HG02840 (cell line): ENCODE data around the gene DHFR2.
"Not testable (repeated sequence)": the region's sequence is repeated elsewhere in the genome, so short reads cannot be mapped to it uniquely, and the experiment has no call there.

Source experiments
- ATAC-seq: cut with Tn5 transposase; IDR thresholded peaks from one replicate; pipeline ENCODE4 v1.9.1; 2021; ENCODE audit warnings: mild to moderate bottlenecking, moderate library complexity, moderate number of reproducible peaks; ENCODE audit not compliant: unreplicated experiment, low FRiP score

DHFR2 gene

DNA sequence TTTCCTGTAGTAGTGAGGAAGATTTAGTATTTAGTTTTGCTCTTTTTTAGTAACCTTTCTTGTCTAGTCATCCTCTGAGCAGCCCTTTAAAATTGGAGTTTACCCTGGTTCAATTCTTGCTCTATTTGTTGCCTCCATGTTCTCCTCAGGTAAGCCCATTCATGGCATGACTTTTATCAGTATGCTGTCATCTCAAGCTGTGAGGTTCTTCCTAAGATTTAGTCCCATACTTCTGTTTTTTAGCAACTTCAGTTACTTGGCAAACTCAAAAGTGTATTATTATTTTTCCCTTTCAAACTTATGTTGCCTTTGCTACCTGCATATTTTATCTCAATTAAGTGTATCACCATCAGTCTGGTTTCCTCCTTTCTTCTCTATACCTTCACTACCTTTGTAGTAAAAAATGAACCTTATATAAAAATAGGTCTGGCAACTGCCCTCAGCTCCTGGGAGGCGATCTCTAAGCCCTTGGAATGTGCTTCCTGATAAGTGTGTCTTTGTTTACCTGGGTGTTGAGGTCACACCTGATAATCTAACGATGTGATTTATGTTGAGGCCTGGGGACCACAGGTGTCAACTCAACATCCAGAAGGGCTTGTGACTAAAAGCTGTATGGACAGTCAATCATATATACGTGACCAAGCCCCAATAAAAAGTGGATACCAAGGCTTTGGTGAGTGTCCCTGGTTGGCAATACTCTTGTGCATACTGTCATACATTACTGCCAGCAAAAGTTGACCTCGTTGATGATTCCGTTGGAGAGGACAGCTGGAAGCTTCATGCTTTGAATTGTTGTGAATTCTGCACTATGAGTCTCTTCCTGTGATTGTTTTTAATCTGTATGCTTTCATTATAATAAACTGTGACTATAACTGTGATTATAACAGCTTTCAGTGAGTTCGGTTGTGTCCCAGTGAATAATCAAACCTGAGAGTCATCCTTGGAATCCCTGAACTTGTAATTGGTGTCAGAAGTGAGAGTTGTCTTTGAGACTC lies 4.1 kb upstream of the DHFR2 start:
- ATAC-seq: no peak

DNA sequence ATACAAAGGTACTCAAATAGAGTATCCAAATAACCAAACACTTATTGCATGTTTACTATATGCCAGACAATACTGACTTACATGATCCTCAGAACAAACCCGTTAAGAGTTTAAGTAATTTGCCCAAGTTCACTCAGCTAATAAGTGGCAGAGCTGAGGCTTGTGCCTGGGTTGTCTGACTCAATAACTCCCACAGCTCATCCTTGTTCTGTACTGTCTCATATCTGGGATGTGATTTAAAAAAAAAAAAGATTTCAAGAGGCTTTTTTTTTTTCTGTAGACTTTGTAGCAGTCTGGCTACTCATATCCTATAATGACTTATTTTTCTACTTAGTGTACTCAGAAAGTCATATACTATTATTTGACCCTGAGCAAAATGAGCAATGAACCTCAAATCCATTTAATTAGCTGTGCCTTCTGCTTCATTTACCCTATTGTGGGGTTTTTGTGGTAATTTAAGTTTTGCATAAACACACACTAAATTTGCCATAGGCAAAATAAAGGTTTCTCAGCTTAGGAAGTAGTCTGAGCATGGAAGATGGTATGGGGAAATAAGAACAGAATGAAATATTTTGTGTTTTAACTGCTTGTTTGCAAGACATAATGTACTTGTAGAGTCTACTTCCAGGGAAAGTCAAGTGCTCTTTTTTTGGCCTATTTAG lies 3.2 kb upstream of the DHFR2 start:
- ATAC-seq: no peak

DNA sequence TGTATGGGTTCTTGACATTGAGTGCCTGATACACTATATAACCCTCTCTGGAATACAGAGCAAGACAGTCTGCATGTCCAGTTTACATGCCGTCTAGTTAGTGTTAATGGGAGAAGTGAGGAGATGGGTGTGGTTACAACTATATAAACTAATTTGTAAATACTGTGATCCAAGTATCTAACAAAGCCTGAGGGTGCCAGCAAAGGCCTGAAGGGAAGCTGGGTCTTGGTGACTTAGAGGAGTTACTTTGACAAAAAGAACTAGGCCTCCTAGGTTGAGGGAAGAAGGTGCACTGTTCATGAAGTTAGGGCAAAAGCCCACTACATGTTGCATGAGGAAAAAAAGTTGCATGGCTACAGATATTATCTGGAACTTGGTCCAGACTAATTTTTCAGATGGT lies 2.4 kb upstream of the DHFR2 start:
- ATAC-seq: no peak

DNA sequence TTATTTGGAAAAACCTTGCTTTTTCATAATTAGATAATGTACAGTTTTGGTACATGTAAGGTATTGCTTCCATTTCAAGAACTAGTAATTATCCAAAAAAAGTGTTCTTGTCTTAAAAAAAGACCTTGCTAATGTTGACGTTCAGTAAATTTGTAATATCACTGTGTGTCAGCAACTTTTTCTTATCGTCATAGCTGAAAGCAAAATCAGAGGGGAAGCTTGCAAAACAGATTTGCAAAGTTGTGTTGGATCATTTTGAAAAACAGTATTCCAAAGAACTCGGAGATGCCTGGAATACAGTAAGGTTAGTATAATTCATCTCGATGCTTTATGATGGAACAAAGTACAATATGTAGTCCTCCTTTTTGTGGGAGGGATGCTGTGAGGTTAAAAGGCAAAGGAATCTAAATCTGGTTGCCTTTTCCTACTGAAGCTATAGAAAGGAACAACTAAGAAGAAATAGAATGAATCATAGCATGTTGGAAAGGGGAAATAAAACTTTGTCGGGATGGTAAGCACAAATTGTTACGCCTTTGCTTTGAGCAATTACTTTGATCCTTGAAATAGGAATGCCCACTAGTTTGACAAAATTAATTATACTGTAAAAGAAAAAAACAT lies 1.6 kb upstream of the DHFR2 start:
- ATAC-seq: no peak

DNA sequence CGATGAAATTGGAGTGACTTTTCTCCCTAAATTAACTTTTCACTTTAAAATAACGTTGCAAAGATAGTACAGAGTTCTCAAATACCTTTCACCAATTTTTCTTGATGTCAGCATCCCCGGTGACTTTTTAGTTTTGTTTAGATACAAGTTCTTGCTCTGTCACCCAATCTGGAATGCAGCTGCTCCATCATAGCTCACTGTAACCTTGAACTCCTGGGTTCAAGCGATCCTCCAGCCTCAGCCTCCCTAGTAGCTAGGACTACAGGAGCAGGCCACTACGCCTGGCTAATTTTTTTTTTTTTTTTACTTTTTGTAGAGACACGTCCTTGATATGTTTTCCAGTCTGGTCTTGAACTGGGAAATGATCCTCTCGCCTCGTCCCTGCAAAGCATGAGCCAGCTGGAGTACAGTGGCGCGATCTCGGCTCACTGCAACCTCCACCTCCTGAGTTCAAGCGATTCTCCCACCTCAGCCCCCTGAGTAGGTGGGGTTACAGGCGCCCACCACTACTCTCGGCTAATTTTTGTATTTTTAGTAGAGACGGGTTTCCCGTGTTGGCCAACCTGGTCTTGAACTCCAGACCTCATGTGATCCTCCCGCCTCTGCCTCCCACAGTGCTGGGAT lies 892 bp upstream of the DHFR2 start:
- ATAC-seq: no peak

DNA sequence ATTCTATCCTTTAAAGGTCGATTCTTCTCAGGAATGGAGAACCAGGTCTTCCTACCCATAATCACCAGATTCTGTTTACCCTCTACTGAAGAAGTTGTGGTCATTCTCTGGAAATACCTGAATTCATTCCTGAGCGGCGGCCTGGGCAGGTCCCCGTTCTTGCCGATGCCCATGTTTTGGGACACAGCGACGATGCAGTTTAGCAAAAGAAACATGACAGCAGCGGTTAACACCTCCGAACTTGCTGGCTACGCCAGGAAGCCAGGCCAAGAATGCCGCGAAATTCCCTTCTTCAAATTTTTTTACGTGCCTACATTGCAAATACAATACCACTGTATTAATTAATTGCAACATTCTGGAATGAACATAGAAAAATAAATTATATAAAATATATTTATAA lies 1.4 kb downstream of the DHFR2 start:
- no peak for ATAC-seq

DNA sequence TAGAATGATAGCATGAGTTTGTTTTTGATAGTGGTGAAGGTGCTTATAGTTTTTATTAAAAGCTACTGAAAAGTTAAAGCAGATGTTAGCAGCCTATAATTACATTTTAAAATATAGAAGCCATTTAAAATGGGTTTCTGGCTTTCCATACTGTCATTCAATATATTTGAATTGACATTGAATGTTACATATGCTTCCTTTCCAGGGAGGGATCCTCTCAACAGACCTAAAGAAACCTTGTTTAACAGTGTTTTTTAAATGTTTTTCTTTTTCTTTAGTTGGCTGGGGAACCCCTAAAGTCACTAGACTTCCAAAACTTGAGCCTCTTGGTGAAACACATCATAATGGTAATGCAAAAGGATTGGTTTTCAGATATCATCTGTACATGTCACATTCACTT lies 12.2 kb downstream of the DHFR2 start:
- no peak for ATAC-seq

DNA sequence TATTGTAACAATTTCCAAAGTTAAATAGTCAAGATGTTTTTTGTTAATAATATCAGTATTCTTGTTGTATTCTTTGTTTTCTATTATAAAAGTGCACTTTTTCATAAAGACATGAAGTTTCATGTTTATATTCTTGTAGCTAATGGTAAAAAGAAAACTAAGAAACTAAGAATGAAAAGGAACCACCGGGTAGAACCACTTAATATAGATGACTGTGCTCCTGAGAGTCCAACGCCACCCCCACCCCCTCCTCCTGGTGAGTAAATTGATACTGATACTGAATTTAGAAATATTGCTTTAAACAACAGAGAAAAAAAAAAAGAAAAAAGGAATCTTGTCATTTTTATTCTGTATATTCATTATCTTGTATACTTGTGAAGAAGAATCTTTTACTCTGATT lies 13.4 kb downstream of the DHFR2 start:
- no peak for ATAC-seq

DNA sequence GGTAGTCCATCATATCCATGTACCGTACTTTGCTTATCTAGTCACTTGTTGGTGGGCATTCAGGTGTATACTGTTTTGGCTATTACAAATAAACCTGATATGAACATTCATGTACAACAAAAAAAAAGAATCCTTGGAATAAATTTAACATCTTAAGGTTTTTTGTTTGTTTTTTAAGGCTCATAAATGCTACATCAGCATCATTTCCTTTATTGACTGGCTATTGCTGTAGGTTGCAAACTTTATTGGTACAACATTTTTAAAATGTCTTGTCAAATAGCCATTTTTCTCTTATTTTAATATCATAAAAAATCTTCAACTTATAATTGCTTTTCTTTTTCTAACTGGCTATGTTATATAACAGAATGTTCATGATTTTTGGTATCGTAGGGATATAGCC lies 16.2 kb downstream of the DHFR2 start:
- ATAC-seq: no peak

DNA sequence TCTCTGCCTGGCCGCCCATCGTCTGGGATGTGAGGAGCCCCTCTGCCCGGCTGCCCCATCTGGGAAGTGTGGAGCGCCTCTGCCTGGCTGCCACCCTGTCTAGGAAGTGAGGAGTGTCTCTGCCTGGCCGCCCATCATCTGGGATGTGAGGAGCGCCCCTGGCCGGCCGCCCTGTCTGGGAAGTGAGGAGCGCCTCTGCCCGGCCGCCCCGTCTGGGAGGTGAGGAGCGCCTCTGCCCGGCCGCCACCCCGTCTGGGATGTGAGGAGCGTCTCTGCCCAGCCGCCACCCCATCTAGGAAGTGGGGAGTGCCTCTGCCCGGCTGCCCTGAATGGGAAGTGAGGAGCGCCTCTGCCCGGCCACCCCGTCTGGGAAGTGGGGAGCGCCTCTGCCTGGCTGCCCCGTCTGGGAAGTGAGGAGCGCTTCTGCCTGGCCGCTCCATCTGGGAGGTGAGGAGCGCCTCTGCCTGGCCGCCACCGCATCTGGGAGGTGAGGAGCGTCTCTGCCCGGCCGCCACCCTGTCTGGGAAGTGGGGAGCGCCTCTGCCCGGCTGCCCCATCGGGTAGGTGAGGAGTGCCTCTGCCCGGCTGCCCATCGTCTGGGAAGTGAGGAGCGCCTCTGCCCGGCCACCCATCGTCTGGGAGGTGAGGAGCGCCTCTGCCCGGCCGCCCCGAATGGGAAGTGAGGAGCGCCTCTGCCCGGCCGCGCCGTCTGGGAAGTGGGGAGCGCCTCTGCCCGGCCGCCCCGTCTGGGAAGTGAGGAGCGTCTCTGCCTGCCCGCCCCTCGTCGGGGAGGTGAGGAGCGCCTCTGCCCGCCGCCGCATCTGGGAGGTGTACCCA lies 18.4 kb downstream of the DHFR2 start:
- not testable (repeated sequence) for ATAC-seq

DNA sequence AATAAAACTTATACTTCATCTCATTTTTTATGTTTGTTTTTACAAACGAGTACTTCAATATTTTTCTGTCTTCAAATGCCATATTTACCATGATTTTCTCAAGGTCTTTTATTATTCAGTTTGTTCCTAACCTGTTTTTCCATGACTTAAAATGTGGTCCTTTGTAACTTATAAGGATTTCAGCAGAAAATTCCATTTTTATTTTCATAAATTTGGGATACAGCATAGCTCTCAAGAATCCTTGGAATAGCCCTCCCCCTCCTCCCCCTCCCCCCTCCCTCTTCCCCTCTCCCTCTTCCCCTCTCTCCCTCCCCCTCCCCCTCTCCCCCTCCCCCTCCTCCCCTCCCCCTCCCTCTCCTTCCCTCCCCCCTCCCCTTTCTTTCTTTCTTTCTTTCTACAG lies 19.4 kb downstream of the DHFR2 start:
- no peak for ATAC-seq

DNA sequence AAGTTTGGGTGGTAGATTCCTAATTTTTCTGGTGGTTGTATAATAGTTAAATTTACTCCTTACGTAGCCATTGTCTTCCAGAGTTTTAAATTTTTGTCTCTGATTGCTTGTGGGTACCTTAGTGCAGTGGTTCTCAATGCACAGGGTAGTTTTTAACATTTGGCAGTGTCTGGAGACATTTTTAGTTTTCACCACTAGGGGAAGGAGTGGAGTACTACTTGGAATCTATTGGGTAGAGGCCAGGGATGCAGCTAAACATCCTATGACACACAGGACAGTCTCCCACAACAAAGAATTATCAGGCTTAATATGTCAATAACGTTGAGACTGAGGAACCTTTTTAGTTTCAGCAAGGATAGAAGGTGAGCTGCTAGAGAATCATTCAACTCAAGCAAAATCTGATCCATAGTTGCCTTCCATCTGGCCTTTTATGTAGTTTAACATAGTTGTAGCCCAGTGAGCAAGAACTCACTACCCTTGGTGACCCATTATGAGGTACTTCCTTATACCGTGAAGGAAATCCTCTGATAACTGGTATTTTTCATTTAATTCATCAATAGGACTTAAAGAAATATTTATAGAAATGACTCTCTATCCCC lies 25.7 kb downstream of the DHFR2 start:
- no peak for ATAC-seq

DNA sequence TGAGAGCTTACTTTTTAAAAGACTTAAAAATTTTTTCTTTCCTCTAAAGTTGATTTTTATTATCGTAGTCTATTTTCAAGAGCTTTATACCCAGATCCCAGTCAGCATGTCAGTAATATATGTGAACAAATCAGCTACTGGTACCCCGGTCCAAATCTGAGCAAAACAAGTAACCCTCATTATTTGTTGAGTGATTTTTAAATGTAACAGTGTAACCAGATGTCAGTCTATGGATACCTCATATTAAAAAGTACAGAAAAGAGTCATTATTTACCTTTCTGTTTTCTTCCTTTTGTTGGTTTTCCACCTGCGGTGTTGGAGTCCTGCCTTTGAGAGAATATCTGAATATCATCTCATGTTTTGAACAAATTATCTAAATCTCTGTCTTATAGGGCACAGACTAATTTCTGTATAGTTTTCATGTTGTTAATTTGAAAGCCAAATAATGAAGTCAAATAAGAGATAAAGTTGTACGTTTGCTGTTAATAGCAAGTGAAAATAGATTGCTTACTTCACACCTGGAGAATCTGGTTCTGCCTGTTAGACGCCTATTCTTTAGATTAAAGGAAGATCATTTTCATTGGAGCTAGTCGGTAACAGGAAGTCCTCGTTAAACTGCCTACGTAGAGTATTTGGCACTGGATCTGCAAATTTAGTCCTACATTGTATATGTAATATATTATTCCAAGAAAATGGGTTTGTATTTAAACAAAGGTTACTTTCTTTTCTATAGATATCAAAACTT lies 34.5 kb downstream of the DHFR2 start, which contains the start of gene STX19:
TSS of gene STX19 (minus strand) at position 505 of the 745 bp plus-strand sequence. CDS start 13,328 bp downstream, outside the sequence.
- no peak for ATAC-seq

DNA sequence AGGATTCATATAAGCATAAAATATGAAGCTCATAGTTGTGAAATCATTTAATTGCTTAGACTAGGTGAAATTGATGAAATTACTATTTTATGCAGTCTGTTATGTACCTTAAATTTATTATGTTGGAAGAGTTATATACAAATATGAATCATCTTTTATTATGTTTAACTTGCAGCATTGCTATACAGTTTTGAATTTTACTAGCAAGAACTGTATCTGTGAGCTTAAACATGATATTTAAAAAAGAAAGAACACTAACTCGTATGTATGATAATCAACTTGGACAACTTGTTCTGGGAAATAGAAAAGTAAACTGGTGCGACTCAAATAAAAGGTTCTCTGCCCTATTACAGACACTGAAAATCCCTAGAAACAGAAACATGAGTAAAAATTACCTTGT lies 36.1 kb downstream of the DHFR2 start:
- ATAC-seq: no peak

DNA sequence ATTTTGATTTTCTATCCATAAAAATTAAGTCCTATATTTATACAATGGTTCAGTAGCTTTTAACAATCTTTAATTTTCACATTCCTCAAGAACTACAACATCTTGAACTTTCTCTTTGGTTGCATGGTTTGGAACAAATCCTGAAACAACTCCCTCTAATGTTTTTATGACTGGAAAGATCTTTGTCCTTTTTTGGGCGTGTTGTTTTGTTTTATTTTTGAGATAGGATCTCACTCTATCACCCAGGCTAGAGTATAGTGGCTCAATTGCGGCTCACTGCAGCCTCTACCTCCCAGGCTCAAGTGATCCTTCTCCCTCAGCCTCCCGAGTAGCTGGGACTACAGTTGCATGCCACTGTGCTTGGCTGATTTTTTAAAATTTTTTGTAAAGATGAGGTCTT lies 38.3 kb downstream of the DHFR2 start:
- no peak for ATAC-seq

DNA sequence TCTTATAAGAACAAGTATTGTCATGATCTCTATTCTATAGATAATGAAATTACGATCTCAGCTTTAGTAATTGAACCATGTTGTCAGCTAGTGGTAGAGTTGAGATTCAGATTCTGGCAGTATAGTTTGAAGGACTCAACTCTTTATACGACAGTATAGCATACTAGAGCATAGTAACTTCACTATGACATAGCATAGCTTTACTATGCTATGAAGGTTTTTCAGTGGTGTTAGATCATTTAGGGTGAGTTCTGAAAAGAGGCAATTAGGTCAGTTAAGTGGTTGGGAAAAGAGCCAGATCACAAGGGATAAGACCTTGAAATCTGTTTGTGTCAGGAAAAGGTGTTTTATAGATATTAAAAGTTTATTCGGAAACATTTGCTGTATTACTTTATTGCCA lies 42.4 kb downstream of the DHFR2 start:
- no peak for ATAC-seq

DNA sequence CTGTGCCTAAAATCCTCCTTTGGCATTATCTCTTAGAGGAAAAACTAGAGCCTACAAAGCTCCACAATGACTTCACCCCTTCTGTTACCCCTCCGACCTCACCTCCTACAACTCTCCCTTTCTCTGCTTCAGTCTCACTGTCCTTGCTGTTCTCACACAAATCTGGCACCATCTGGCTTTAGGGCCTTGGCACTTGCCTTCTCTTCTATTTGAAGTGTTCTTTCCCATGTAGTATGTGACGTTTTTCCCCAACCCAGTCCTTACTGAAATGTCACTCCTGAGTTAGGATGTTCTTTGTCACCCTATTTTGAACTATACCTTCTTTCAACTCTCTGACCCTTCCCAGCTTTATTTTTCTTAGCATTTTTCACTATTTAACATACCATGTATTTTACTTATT lies 43.1 kb downstream of the DHFR2 start:
- no peak for ATAC-seq

DNA sequence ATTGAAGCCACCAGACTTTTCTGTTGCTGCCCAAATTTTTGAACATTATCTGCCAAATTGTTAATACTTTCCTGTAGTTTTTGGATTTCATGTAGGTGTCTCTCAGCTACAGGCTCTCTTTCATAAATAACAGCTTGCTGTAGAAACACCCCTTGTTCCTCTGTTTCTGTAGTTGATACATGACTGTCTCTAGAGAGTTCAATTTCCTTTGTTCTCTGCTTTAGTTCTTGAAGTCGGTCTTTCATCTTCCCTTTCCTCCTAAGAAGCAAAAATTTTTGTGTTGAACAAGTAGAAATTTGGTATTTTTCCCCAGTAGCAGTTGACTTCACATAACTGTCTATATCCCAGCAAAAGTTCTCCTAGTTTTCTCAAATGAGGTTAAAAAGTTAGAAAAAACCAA lies 47.7 kb downstream of the DHFR2 start:
- ATAC-seq: no peak

DNA sequence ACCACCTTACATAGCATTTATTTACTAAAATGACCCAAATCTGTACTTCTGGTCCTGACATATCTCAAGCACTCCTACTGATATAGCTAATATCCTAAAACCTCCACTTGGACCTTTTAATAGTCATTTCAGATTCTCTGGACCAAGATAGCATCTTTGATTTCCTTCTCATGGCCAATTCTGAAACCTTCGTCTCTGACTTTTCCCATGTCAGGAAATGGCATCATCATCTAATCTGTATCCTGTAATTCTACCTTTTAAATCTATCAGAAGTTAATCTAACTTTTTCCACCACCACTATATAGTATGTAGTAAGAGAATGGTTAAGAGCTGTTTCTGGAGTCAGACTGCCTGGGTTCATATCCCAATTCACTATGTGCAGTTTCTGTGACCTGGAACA lies 50.5 kb downstream of the DHFR2 start:
- ATAC-seq: no peak
